Right ventricle myocardium inferior (tissue), 1 donor: Measurements from ENCODE around the gene TALDO1. TPM values are rescaled to one million over a fixed set of nuclear protein-coding genes. Genes with fewer than 3 reads are reported as not detected.

Experiments used
- ATAC-seq: fragments of 200-7000 bp; cut with Tn5 transposase; one replicate; pipeline ENCODE4 v1.9.1; 2020; ENCODE audit warnings: mild to moderate bottlenecking, moderate library complexity
- DNase-seq: peaks from one replicate; pipeline ENCODE4 v3.0.0; 2021; ENCODE audit errors: missing footprints
- intact Hi-C: fragments of 100-400 bp; cut with DNase I; formaldehyde crosslinking; loops from one replicate; pipeline ENCODE4 v1.11.0; 2022
- long read RNA-seq: library from polyadenylated mRNA; unstranded; transcript quantifications from one replicate; pipeline ENCODE4 v2.0.0, GENCODE V29; 2021
- total RNA-seq: library from RNA; stranded (reverse); fragmentation: NEBNext Ultra II Directional; extraction: Animal tissue kit (Norgen Biotek cat#: 25700); gene quantifications from one replicate; pipeline ENCODE4 v1.2.1, GENCODE V29; 2021
- donor health status: DM: no; HTN: yes; CAD: no; lungs with severe emphysema.

The TALDO1 gene
- 102 TPM for total RNA-seq
- long read RNA-seq, transcript TALDO1-201 (8 exons, 1,346 nt): major isoform, 75 of 82 reads
- long read RNA-seq, partial matches to known transcripts: 6 of 82 reads
- long read RNA-seq, other reads (novel, unspliced or antisense): 1 of 82 reads

GRCh38 chr11:747158-748006 lies at the start of gene TALDO1:
TSS of gene TALDO1 (plus strand) at chr11:747464. CDS start at chr11:747482, 18 bp downstream.
- intact Hi-C loops: no loop called here
- peak; percentile 99 for ATAC-seq

GRCh38 chr11:697811-698311 lies 49.4 kb upstream of the TALDO1 start:
- DNase-seq (no peak), ATAC-seq (no peak)
- intact Hi-C loops: no loop called here

More at GRCh38 chr11:747158-748006, at the start of gene TALDO1:
- peak; percentile 96 for DNase-seq

GRCh38 chr11:698493-699115 lies 48.7 kb upstream of the TALDO1 start:
- DNase-seq: no peak
- intact Hi-C loops: no loop called here
- ATAC-seq: no peak

- intact Hi-C loops: no loop called here
- DNase-seq (no peak), ATAC-seq (no peak)
These were observed 48.2 kb upstream of the TALDO1 start for GRCh38 chr11:699116-699508.

- intact Hi-C loops: no loop called here
- DNase-seq (no peak), ATAC-seq (no peak)
These were observed 47.5 kb upstream of the TALDO1 start for GRCh38 chr11:699753-700152.

GRCh38 chr11:701741-702461 lies 45.4 kb upstream of the TALDO1 start:
- intact Hi-C loops: no loop called here
- DNase-seq: no peak
- no peak for ATAC-seq

- no peak for DNase-seq
- intact Hi-C loops: no loop called here
- peak; percentile 12 for ATAC-seq
These were observed 44.5 kb upstream of the TALDO1 start for GRCh38 chr11:702462-703461.

- ATAC-seq: no peak
- no peak for DNase-seq
- intact Hi-C loops: no loop called here
These were observed 43.8 kb upstream of the TALDO1 start for GRCh38 chr11:703506-703905.

- intact Hi-C loops: no loop called here
- ATAC-seq (no peak), DNase-seq (no peak)
These were observed 43.0 kb upstream of the TALDO1 start for GRCh38 chr11:704228-704674.

- ATAC-seq (peak; percentile 4), DNase-seq (no peak)
These were observed 42.3 kb upstream of the TALDO1 start for GRCh38 chr11:704781-705645.

GRCh38 chr11:705646-706438 lies 41.4 kb upstream of the TALDO1 start, which contains the start of gene EPS8L2:
TSS of gene EPS8L2 (plus strand) at chr11:706231. CDS start at chr11:709408, 3,177 bp downstream.
- DNase-seq (no peak), ATAC-seq (peak; percentile 6)
- intact Hi-C loops: no loop called here

More at GRCh38 chr11:704781-705645, 42.3 kb upstream of the TALDO1 start:
- intact Hi-C loops: no loop called here

GRCh38 chr11:706439-706956 lies 40.8 kb upstream of the TALDO1 start:
- intact Hi-C loops: no loop called here
- no peak for ATAC-seq
- no peak for DNase-seq

- DNase-seq (no peak), ATAC-seq (peak; percentile 26)
- intact Hi-C loops: no loop called here
These were observed 40.1 kb upstream of the TALDO1 start for GRCh38 chr11:706957-707816.

GRCh38 chr11:707817-708420 lies 39.3 kb upstream of the TALDO1 start:
- DNase-seq (no peak), ATAC-seq (no peak)
- intact Hi-C loops: no loop called here

- no peak for DNase-seq
- no peak for ATAC-seq
- intact Hi-C loops: no loop called here
These were observed 38.8 kb upstream of the TALDO1 start for GRCh38 chr11:708511-708910.
